Measurements from ENCODE around the gene DHRS1.
A peak's percentile ranks its signal among the peaks of the same experiment; 100 is the strongest.

The DHRS1 gene

GRCh38 chr14:24308342-24309124, 9.0 kb upstream of the DHRS1 start:
- no peak for DNase-seq

- peak; percentile 11 to 69 for DNase-seq
Measured at GRCh38 chr14:24307575-24308341, 8.2 kb upstream of the DHRS1 start, which contains the start of gene CIDEB. Gene CIDEB, minus strand, starts transcription at chr14:24307977. Its CDS starts 119 bp downstream, at chr14:24307858.

DNA sequence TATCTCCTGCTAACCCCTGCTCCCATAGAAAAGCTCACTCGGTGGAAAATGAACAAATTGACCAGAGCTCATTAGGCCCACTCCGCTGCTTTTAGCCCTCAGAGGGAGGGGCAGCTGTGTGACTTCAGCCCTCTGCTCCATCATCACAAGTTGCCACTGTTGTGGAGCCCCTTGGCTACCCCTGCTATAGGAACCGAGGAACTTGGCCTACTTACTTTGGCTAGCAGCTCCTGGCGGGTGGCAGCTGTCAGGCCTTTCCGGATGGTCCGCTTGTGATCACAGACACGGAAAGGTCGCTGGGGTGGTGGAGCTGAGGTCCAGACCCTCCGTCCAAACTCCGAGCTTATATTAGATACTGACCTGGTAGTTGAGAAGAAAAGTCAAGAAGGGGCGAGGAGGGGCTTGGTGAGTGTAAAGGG, 7.6 kb upstream of the DHRS1 start:
- DNase-seq: no peak

DNA sequence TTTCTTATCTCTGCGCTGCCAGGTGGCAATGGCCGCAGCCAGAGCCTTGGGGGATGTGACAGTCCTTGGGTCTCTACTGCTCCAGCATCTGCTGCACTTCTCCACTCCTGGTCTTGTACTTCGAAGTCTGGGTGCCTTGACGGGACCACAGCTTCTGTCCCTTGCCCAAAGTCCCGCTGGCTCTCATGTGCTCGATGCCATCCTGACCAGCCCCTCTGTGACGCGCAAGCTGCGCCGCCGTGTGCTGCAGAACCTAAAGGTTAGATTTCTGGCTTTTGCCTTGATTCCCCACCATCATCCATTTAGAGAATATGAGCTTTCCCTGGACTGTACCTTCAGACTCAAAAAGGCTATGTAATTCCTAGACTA, 4.4 kb upstream of the DHRS1 start:
- no peak for DNase-seq

DNA sequence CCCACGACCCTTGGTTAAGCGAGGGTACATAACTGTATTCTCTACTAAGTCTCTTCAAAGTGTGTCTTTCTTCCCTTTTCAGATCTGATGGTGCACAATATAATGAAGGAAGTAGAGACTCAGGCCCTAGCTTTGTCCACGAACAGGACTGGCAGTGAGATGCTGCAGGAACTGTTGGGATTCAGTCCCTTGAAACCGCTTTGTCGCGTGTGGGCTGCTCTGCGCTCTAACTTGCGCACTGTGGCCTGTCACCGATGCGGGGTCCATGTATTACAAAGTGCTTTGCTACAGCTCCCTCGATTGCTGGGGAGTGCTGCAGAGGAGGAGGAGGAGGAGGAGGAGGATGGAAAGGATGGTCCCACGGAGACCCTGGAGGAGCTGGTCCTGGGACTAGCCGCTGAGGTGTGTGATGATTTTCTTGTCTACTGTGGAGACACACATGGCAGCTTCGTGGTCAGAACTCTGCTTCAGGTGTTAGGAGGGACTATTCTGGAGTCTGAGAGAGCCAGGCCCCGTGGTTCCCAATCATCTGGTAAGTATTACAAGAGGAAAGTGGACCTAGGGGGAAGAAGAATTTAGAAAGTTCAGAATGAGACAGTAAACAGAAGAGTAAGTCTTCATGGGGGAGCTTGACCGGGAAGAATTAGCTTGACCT, 873 bp upstream of the DHRS1 start:
- DNase-seq: no peak

DNA sequence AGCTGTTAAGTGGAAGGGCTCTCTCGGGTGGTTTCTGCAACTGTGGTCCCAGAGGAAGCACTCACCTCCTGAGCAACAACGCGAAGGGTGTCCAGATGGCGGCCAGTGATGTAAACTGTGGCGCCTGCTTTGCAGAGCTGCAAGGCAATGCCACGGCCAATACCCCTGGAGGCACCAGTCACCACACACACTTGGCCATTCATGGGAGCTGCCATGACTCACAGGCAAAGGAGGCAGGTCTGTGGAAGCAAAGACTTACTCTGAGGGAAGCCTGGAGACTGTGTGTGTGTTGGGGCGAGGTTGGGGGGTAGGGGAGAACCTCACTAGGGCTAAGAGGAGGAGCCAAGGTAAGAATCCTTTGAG, 707 bp downstream of the DHRS1 start:
- no peak for DNase-seq

DNA sequence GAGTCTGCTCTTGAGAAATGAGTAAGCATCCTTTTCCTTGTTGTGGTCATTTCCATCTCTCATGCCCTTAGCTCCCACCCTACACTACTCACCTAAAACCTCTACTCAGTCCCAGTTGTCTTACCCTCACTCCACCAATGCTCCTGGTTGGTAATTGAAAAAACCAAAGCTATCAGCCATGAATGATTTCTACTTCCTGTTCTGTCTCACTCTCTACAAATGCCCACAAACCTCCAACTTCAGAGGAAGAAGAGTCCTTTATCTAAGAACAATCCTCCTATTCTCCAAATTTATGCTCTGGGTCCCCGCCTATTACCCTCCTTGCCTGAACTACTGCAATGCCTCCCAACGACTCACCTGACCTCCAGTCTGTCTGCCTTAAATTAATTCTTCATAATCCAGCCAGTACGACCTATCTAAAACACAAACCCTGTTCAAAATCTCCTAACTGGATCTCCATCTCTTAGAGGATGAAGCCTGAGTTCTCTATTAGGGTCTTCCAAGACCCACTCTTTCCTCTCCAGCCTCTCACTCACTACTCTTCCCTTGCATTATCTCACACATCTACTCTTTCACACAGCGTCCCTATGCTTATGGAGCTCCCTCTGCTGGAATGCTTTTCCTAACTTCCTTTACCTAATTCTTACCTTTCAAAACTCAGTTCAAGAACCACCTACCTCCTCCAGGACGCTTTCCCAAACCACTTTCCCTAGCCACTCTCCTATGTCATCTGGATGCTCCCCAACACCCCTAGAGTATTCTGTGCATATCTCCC, 2.2 kb downstream of the DHRS1 start:
- peak; percentile 19 to 54 for DNase-seq

DNA sequence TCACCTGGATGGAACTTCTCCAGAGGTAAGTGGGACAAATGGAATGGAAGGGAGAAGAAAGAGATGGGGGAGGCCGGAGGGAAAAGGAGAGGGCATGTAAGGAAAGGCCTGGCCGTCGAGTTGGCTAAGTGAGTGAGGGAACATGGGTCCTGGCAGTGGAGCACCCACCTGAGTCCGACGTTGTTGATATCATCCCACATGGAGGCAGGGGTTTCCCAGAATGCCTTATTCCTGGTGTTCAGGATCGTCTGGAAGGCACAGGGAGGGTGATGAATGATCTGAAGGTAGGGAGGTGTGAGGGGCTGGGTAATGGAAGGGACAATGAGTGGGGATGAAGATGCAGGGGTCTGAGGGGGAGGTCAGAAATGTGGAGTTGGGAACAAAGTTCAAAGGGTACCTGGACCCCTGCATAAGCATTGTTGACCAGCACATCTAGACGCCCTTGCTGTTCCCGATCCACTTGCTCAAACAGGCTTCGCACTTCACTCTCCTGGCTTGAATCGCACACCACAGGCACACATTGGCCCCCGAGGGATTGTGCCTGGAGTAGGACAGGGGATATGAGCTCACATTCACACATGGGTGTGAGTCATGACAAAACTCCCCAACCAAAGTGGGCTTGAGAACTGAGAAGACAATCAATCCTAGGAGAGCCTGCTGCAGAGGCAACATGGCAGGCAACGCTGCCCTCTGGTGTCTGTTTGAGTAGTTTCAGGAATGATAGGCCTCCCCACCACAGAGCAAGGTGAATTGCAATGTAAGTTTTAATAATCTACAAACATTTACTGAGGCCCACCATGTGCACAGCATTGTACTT, 3.0 kb downstream of the DHRS1 start:
- DNase-seq: peak; percentile 28 to 66

DNA sequence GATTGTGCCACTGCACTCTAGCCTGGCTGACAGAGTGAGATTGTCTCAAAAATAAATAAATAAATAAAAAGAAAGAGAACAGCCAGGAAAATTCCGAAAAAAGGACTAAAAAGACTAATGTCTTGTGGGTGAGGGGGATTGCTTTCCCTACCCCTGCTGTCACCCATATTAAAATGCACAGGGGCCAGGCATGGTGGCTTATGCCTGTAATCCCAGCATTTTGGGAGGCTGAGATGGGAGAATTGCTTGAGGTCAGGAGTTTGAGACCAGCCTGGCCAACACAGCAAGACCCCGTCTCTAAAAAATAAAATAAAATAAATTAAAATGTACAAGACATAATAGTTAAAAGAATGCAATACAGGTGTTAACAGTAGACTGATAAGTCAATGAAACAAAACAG, 6.1 kb downstream of the DHRS1 start:
- no peak for DNase-seq

GRCh38 chr14:24292118-24292807, 7.3 kb downstream of the DHRS1 start:
- DNase-seq: no peak

GRCh38 chr14:24291446-24292117, 8.0 kb downstream of the DHRS1 start:
- DNase-seq: no peak

- DNase-seq: no peak
Measured at GRCh38 chr14:24290746-24291145, 8.8 kb downstream of the DHRS1 start.

- DNase-seq: no peak
Measured at GRCh38 chr14:24289649-24290280, 9.8 kb downstream of the DHRS1 start.

DNA sequence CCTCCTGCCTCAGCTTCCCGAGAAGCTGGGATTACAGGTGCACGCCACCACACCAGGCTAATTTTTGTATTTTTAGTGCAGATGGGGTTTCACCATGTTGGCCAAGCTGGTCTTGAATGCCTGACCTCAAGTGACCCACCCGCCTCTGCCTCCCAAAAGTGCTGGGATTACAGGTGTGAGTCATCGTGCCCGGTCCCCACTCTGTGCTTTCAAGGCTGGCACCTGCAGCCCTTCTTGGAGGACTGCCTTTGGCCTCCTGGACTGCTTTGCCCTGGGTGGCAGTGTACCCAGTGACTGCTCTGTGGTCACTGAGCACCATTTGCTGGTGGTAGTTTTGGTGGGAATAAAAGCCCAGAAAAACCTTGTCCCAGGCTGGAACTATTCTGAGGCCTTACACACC, 12.6 kb downstream of the DHRS1 start:
- DNase-seq: no peak

DNA sequence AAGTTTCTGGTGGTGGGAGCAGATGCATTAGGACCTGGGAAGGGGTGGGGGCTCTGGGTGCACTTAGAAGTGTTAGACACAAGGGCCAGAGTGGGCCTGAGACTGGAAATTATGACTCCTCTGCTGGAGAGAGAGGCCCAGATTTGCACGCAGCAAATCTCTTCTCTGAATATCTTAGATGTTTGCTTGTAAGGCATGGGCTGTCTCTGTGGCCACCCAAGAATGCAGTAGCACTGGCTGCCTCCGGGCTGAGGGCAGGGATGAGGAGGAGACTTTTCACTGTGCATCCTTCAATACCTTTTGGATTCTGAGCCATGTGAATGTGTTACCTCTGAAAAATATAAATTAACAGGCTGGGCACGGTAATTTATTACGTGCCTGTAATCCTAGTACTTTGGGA, 14.2 kb downstream of the DHRS1 start:
- DNase-seq: no peak

GRCh38 chr14:24284501-24285035, 15.0 kb downstream of the DHRS1 start:
- no peak for DNase-seq

- DNase-seq: no peak
Measured at GRCh38 chr14:24283796-24284460, 15.7 kb downstream of the DHRS1 start.

GRCh38 chr14:24282736-24283135, 16.8 kb downstream of the DHRS1 start:
- no peak for DNase-seq

- no peak for DNase-seq
Measured at GRCh38 chr14:24281636-24282035, 17.9 kb downstream of the DHRS1 start.

Measured in NCI-H526 (cell line).